ENCODE results near the gene PIH1D1. TPM values are rescaled to one million over a fixed set of nuclear protein-coding genes. Genes with fewer than 3 reads are reported as not detected.
A peak's percentile ranks its signal among the peaks of the same experiment; 100 is the strongest.

The PIH1D1 gene
- total and polyA plus RNA-seq, 10 of the 15 experiments (the other 5 are each of a cell fraction or from before 2014, with no cell fraction given): 16.1 to 153 (median 106) TPM

DNA sequence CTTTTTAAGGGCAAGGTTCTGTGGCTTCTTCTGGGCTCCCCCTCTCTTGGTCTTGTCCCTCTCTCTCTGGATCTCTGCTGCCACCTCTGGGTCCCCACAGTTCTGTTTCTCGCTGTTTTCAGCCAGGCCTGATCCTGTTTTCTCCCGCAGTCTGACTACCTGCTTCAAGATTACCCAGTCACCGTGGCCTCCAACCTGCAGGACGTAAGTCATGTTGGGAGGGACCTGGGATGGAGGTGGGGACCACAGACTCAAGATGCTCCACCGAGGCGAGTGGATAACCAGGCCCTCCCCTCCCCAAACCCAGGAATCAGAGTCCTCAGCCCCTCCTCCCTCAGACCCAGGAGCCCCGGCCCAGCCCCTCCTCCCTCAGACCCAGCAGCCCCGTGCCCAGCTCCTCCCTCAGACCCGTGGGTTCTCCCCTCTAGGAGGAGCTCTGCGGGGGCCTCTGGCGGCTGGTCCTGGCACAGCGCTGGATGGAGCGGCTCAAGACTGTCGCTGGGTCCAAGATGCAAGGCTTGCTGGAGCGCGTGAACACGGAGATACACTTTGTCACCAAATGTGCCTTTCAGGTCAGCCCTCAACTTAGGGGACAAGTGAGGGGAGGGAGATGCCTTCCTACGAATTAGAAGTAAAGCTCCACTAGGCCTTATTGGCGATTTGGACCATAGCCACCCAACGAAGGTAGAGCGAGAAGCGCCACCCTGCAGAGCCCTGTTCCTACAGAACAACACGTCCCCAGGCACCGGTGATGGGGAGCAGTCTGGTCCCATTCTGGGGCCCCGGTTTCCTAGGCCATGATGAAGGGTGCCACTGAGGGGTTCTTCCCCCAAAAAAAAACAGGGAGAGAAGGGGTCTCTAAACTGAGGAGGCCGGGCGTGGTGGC is 24.6 kb upstream of the PIH1D1 start:
- FAIRE-seq: no peak
- POLR2A ChIA-PET: interaction anchor here (1.3 kb wide), 1 partner anchor 23 kb away, joined by 5 read pairs; the partner anchor contains the start of gene ALDH16A1
- Histone ChIP-seq H3K79me2 (ENCODE audit: control insufficient read depth, insufficient read depth, low read length) (no peaks in the 10 kb centered on the region), H3K9ac (ENCODE audit: control insufficient read depth, insufficient read depth, low read length) (no peak overlapping the region), H4K20me1 (ENCODE audit: control insufficient read depth, insufficient read depth) (no peaks in the 10 kb centered on the region), H3K4me1 (ENCODE audit: control insufficient read depth, insufficient read depth, low read length) (peaks cover 13% of the 10 kb centered on the region), H3K36me3 (ENCODE audit: control insufficient read depth in 2 of 2, insufficient read depth in 2 of 2, low read length in 1 of 2) (no peaks in the 10 kb centered on the region), H3K4me3 (no peak overlapping the region), H3K9me3 (replicated peaks; ENCODE audit: control insufficient read depth, insufficient read depth, low read length) (no peaks in the 10 kb centered on the region), H3K27me3 (replicated peaks in 1 of 2; ENCODE audit: control insufficient read depth in 2 of 2, insufficient read depth in 2 of 2, low read length in 1 of 2) (no peaks in the 10 kb centered on the region), H2AFZ (ENCODE audit: control insufficient read depth, low read depth, low read length) (no peak overlapping the region), H3K4me2 (ENCODE audit: control insufficient read depth, insufficient read depth) (no peak overlapping the region; the same call in 1 of the 2 replicates), H3K27ac (ENCODE audit: control insufficient read depth, insufficient read depth) (no peak overlapping the region)
- WGBS (ENCODE audit: insufficient coverage, insufficient replicate concordance, low lambda C conversion rate, missing lambda C conversion rate): 75% methylated on average over 25 of the region's 27 CpGs
- CTCF ChIA-PET: interaction anchor here (0.9 to 1.9 kb wide), 4 partner anchors 9 to 71 kb away, joined by 3 to 6 read pairs (median 4); no protein-coding TSS in a partner anchor
- in situ Hi-C loops (cut with MboI): no loop called here
- SMC1A ChIA-PET (ENCODE audit: uncharacterized antibody, unreplicated experiment): interaction anchor here (0.7 to 1.5 kb wide), 2 partner anchors 24 to 250 kb away, joined by 4 to 5 read pairs; partner anchors contain the start of gene PIH1D1
- intact Hi-C loops (cut with micrococcal nuclease; ENCODE audit: unreplicated experiment): no loop called here
- RAD21 ChIA-PET (ENCODE audit: unreplicated experiment): interaction anchor here (0.8 to 1.0 kb wide), 2 partner anchors 33 to 71 kb away, joined by 4 read pairs; no protein-coding TSS in a partner anchor
- TF ChIP-seq, protein P1, sequence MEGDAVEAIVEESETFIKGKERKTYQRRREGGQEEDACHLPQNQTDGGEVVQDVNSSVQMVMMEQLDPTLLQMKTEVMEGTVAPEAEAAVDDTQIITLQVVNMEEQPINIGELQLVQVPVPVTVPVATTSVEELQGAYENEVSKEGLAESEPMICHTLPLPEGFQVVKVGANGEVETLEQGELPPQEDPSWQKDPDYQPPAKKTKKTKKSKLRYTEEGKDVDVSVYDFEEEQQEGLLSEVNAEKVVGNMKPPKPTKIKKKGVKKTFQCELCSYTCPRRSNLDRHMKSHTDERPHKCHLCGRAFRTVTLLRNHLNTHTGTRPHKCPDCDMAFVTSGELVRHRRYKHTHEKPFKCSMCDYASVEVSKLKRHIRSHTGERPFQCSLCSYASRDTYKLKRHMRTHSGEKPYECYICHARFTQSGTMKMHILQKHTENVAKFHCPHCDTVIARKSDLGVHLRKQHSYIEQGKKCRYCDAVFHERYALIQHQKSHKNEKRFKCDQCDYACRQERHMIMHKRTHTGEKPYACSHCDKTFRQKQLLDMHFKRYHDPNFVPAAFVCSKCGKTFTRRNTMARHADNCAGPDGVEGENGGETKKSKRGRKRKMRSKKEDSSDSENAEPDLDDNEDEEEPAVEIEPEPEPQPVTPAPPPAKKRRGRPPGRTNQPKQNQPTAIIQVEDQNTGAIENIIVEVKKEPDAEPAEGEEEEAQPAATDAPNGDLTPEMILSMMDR (IDR thresholded peaks at IDR 0.05 in 2 of 3, conservative IDR thresholded peaks at IDR 0.05 in 1 of 3; ENCODE audit: control insufficient read depth in 2 of 3, extremely low read depth in 1 of 3, insufficient read depth in 1 of 3, low read depth in 3 of 3, low read length in 3 of 3): peak; percentile 35 to 53 (median 46)
- TF ChIP-seq, protein P2, sequence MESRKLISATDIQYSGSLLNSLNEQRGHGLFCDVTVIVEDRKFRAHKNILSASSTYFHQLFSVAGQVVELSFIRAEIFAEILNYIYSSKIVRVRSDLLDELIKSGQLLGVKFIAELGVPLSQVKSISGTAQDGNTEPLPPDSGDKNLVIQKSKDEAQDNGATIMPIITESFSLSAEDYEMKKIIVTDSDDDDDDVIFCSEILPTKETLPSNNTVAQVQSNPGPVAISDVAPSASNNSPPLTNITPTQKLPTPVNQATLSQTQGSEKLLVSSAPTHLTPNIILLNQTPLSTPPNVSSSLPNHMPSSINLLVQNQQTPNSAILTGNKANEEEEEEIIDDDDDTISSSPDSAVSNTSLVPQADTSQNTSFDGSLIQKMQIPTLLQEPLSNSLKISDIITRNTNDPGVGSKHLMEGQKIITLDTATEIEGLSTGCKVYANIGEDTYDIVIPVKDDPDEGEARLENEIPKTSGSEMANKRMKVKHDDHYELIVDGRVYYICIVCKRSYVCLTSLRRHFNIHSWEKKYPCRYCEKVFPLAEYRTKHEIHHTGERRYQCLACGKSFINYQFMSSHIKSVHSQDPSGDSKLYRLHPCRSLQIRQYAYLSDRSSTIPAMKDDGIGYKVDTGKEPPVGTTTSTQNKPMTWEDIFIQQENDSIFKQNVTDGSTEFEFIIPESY (IDR thresholded peaks at IDR 0.05): 0 out of 2 replicates have a peak, but pooled peaks have one; percentile 56
- TF ChIP-seq SREBF1 (IDR thresholded peaks at IDR 0.05; ENCODE audit: low read length) (no peak), BCL3 (IDR thresholded peaks at IDR 0.05; ENCODE audit: borderline replicate concordance, insufficient read depth, low read depth, low read length, poor library complexity, severe bottlenecking) (no peak), CREB1 (IDR thresholded peaks at IDR 0.05; ENCODE audit: low read depth) (no peak), MAX (IDR thresholded peaks at IDR 0.05; ENCODE audit: low read depth, low read length) (no peak), RAD21 (IDR thresholded peaks at IDR 0.05; ENCODE audit: insufficient read depth, low read depth, low read length) (peak; percentile 17; the same call in 1 of the 2 replicates)
- TF ChIP-seq, protein P3, sequence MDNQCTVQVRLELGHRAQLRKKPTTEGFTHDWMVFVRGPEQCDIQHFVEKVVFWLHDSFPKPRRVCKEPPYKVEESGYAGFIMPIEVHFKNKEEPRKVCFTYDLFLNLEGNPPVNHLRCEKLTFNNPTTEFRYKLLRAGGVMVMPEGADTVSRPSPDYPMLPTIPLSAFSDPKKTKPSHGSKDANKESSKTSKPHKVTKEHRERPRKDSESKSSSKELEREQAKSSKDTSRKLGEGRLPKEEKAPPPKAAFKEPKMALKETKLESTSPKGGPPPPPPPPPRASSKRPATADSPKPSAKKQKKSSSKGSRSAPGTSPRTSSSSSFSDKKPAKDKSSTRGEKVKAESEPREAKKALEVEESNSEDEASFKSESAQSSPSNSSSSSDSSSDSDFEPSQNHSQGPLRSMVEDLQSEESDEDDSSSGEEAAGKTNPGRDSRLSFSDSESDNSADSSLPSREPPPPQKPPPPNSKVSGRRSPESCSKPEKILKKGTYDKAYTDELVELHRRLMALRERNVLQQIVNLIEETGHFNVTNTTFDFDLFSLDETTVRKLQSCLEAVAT (IDR thresholded peaks at IDR 0.05): peak; percentile 84
- no peak for DNase-seq (ENCODE audit: low read depth, low spot score)
- no TSS peak for BruUV-seq (replicated peaks)
- ATAC-seq: peak; percentile 52
